SJSA1 (cell line): Measurements from ENCODE around the gene ZC3H10. TPM values are rescaled to one million over a fixed set of nuclear protein-coding genes. Genes with fewer than 3 reads are reported as not detected.
"Not testable (repeated sequence)": the region's sequence is repeated elsewhere in the genome, so short reads cannot be mapped to it uniquely, and the experiment has no call there.

Source experiments
- DNase-seq, 2 experiments: peaks; one replicate each; pipeline ENCODE4 v3.0.0-alpha.2; 2015 to 2020; ENCODE audit warnings: low spot score in 2 of 2, low read depth in 1 of 2
- H3K27ac ChIP-seq: fragments of 250-450 bp; sonication (Bioruptor Pico); 2 replicates; pipeline ENCODE4 v1.5.1; 2020; ENCODE audit warnings: mild to moderate bottlenecking, moderate library complexity
- H3K27me3 ChIP-seq: fragments of 250-450 bp; sonication (Bioruptor Pico); replicated peaks from 2 replicates; pipeline ENCODE4 v1.5.1; 2020; ENCODE audit warnings: mild to moderate bottlenecking, moderate library complexity
- H3K36me3 ChIP-seq: fragments of 250-450 bp; sonication (Bioruptor Pico); 2 replicates; pipeline ENCODE4 v1.5.1; 2020; ENCODE audit warnings: mild to moderate bottlenecking
- H3K4me1 ChIP-seq: fragments of 250-450 bp; sonication (Bioruptor Pico); replicated peaks from 2 replicates; pipeline ENCODE4 v1.6.1; 2021; ENCODE audit warnings: mild to moderate bottlenecking
- H3K4me3 ChIP-seq: fragments of 250-450 bp; sonication (Bioruptor Pico); 2 replicates; pipeline ENCODE4 v1.5.1; 2020; ENCODE audit warnings: mild to moderate bottlenecking
- H3K9me3 ChIP-seq: fragments of 250-450 bp; sonication (Bioruptor Pico); replicated peaks from 2 replicates; pipeline ENCODE4 v1.5.1; 2020; ENCODE audit warnings: mild to moderate bottlenecking
- total RNA-seq: library from RNA; depleted of rRNA; stranded (reverse); fragments of >200 nt; shearing (Covaris generic); gene quantifications from 2 replicates; pipeline ENCODE4 v1.2.3, GENCODE V29; 2014; rRNA removed

ZC3H10 gene
- 3.6 and 7.3 TPM in 2 replicates for total RNA-seq

- no peaks in the 10 kb centered on the region for H3K27me3 ChIP-seq
- H3K36me3 ChIP-seq: peaks cover 48% of the 10 kb centered on the region
- H3K4me1 ChIP-seq: peaks cover 20% of the 10 kb centered on the region
- peak within 1 kb of the TSS; percentile 83 for H3K27ac ChIP-seq
- peak; percentile 98 to 99 for DNase-seq
- peak within 1 kb of the TSS; percentile 73 for H3K4me3 ChIP-seq
- H3K9me3 ChIP-seq: no peaks in the 10 kb centered on the region
Measured at GRCh38 chr12:56117778-56118687, at the start of gene ZC3H10. ZC3H10 (plus strand) TSS chr12:56118266; CDS start chr12:56120563, 2,297 bp downstream.

- Histone ChIP-seq H3K27ac (no peak overlapping the region), H3K36me3 (no peaks in the 10 kb centered on the region), H3K9me3 (no peaks in the 10 kb centered on the region), H3K4me3 (no peak overlapping the region), H3K4me1 (no peaks in the 10 kb centered on the region), H3K27me3 (no peaks in the 10 kb centered on the region)
- DNase-seq: no peak
Measured at GRCh38 chr12:56071648-56072047, 46.4 kb upstream of the ZC3H10 start.

GRCh38 chr12:56074396-56074795, 43.7 kb upstream of the ZC3H10 start:
- Histone ChIP-seq H3K4me1 (peaks cover 7% of the 10 kb centered on the region), H3K4me3 (no peak overlapping the region), H3K27me3 (no peaks in the 10 kb centered on the region), H3K36me3 (no peaks in the 10 kb centered on the region), H3K9me3 (no peaks in the 10 kb centered on the region), H3K27ac (no peak overlapping the region)
- no peak for DNase-seq

- H3K27ac ChIP-seq, H3K9me3 ChIP-seq, H3K4me3 ChIP-seq, DNase-seq, H3K27me3 ChIP-seq, H3K36me3 ChIP-seq: not testable (repeated sequence)
- H3K4me1 ChIP-seq: peaks cover 20% of the 10 kb centered on the region
Measured at GRCh38 chr12:56077966-56078365, 40.1 kb upstream of the ZC3H10 start.

GRCh38 chr12:56078427-56078826, 39.6 kb upstream of the ZC3H10 start:
- no peak overlapping the region for H3K4me3 ChIP-seq
- H3K36me3 ChIP-seq: no peaks in the 10 kb centered on the region
- H3K4me1 ChIP-seq: peaks cover 20% of the 10 kb centered on the region
- peaks cover 6% of the 10 kb centered on the region; the same call in 1 of the 2 replicates for H3K27me3 ChIP-seq
- no peaks in the 10 kb centered on the region for H3K9me3 ChIP-seq
- DNase-seq: no peak
- no peak overlapping the region for H3K27ac ChIP-seq

- Histone ChIP-seq H3K4me1 (peaks cover 20% of the 10 kb centered on the region), H3K4me3 (peak overlapping the region; percentile 41), H3K27ac (no peak overlapping the region), H3K36me3 (no peaks in the 10 kb centered on the region), H3K9me3 (no peaks in the 10 kb centered on the region), H3K27me3 (peaks cover 10% of the 10 kb centered on the region; the same call in 1 of the 2 replicates)
- peak; percentile 87 for DNase-seq
Measured at GRCh38 chr12:56078931-56079722, 38.9 kb upstream of the ZC3H10 start.

GRCh38 chr12:56079723-56080555, 38.1 kb upstream of the ZC3H10 start, which contains the start of gene ERBB3:
ERBB3 (plus strand) TSS chr12:56080165; CDS start chr12:56080301, 136 bp downstream.
- no peak within 1 kb of the TSS for H3K27ac ChIP-seq

GRCh38 chr12:56080556-56081138, 37.4 kb upstream of the ZC3H10 start:
- H3K27ac ChIP-seq: no peak overlapping the region
- peaks cover 20% of the 10 kb centered on the region for H3K4me1 ChIP-seq
- H3K9me3 ChIP-seq: no peaks in the 10 kb centered on the region
- no peaks in the 10 kb centered on the region for H3K36me3 ChIP-seq
- DNase-seq: no peak
- peak overlapping the region; percentile 41; the same call in 1 of the 2 replicates for H3K4me3 ChIP-seq
- peaks cover 10% of the 10 kb centered on the region; the same call in 1 of the 2 replicates for H3K27me3 ChIP-seq

More at GRCh38 chr12:56079723-56080555, 38.1 kb upstream of the ZC3H10 start, which contains the start of gene ERBB3:
- peak; percentile 79 to 83 for DNase-seq
- H3K4me1 ChIP-seq: peaks cover 20% of the 10 kb centered on the region
- H3K9me3 ChIP-seq: no peaks in the 10 kb centered on the region
- H3K27me3 ChIP-seq: peaks cover 10% of the 10 kb centered on the region; the same call in 1 of the 2 replicates
- H3K4me3 ChIP-seq: peak within 1 kb of the TSS; percentile 41
- no peaks in the 10 kb centered on the region for H3K36me3 ChIP-seq

- Histone ChIP-seq H3K9me3 (no peaks in the 10 kb centered on the region), H3K27ac (no peak overlapping the region), H3K36me3 (no peaks in the 10 kb centered on the region), H3K4me1 (peaks cover 20% of the 10 kb centered on the region), H3K27me3 (peaks cover 10% of the 10 kb centered on the region; the same call in 1 of the 2 replicates), H3K4me3 (no peak overlapping the region)
- no peak for DNase-seq
Measured at GRCh38 chr12:56081393-56082347, 36.4 kb upstream of the ZC3H10 start.

GRCh38 chr12:56082382-56082781, 35.7 kb upstream of the ZC3H10 start:
- Histone ChIP-seq H3K4me3 (no peak overlapping the region), H3K9me3 (no peaks in the 10 kb centered on the region), H3K4me1 (peaks cover 20% of the 10 kb centered on the region), H3K27me3 (peaks cover 10% of the 10 kb centered on the region; the same call in 1 of the 2 replicates), H3K36me3 (no peaks in the 10 kb centered on the region), H3K27ac (no peak overlapping the region)
- no peak for DNase-seq

GRCh38 chr12:56082967-56083366, 35.1 kb upstream of the ZC3H10 start:
- no peak for DNase-seq
- H3K4me1 ChIP-seq: peaks cover 20% of the 10 kb centered on the region
- no peak overlapping the region for H3K4me3 ChIP-seq

More at GRCh38 chr12:56082967-56083366, 35.1 kb upstream of the ZC3H10 start:
- Histone ChIP-seq H3K9me3 (no peaks in the 10 kb centered on the region), H3K36me3 (no peaks in the 10 kb centered on the region), H3K27me3 (peaks cover 10% of the 10 kb centered on the region; the same call in 1 of the 2 replicates), H3K27ac (no peak overlapping the region)
